ENCODE measurements around the gene CR2.

CR2 gene

GRCh38 chr1:207503950-207504349 lies 49.8 kb downstream of the CR2 start:
- Histone ChIP-seq H3K4me3 (ENCODE audit: low read depth, low read length, poor library complexity, severe bottlenecking) (no peak overlapping the region), H3K9me2 (ENCODE audit: low read depth, low read length) (no peaks in the 10 kb centered on the region), H3K79me2 (ENCODE audit: insufficient read depth, low read length) (no peaks in the 10 kb centered on the region), H3K4me2 (ENCODE audit: low read length) (no peak overlapping the region), H3K9me3 (ENCODE audit: low read length) (no peaks in the 10 kb centered on the region), H2AFZ (ENCODE audit: low read length) (no peak overlapping the region), H3K4me1 (ENCODE audit: insufficient read depth, low read length, severe bottlenecking) (no peaks in the 10 kb centered on the region), H4K20me1 (ENCODE audit: insufficient read depth, low read length) (no peaks in the 10 kb centered on the region), H3K9ac (ENCODE audit: low read length) (no peak overlapping the region), H3F3A (ENCODE audit: insufficient read depth, low read length) (no peaks in the 10 kb centered on the region), H3K27me3 (ENCODE audit: insufficient read depth, low read length) (no peaks in the 10 kb centered on the region), H3K27ac (ENCODE audit: low read depth, low read length, poor library complexity, severe bottlenecking) (no peak overlapping the region), H3K36me3 (ENCODE audit: insufficient read depth, low read length) (no peaks in the 10 kb centered on the region)
- TF ChIP-seq, protein P1, sequence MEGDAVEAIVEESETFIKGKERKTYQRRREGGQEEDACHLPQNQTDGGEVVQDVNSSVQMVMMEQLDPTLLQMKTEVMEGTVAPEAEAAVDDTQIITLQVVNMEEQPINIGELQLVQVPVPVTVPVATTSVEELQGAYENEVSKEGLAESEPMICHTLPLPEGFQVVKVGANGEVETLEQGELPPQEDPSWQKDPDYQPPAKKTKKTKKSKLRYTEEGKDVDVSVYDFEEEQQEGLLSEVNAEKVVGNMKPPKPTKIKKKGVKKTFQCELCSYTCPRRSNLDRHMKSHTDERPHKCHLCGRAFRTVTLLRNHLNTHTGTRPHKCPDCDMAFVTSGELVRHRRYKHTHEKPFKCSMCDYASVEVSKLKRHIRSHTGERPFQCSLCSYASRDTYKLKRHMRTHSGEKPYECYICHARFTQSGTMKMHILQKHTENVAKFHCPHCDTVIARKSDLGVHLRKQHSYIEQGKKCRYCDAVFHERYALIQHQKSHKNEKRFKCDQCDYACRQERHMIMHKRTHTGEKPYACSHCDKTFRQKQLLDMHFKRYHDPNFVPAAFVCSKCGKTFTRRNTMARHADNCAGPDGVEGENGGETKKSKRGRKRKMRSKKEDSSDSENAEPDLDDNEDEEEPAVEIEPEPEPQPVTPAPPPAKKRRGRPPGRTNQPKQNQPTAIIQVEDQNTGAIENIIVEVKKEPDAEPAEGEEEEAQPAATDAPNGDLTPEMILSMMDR (IDR thresholded peaks at IDR 0.05; ENCODE audit: low read length), result no peak
- TF ChIP-seq EZH2 (IDR thresholded peaks at IDR 0.05; ENCODE audit: borderline replicate concordance, low read length), result no peak

DNA sequence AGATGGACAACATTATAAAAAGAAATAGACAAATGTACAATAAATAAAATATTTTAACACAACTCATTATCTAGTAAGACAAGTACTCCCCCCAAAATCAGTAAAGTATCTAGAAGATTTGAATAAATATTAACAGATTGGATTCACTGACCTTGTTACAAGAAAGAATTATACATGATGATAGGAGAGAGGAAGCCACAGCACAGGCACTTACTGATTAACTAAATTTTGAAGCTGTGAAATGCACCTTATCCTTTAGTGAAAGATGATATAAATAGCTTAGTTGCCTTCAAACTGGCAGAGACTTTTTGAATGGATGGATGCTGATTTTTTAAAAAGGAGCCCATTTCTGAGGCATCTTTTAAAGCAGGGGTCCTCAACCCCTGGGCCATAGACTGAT lies 50.3 kb downstream of the CR2 start:
- no peaks in the 10 kb centered on the region for H4K20me1 ChIP-seq (ENCODE audit: insufficient read depth, low read length)
- no peaks in the 10 kb centered on the region for H3K27me3 ChIP-seq (ENCODE audit: insufficient read depth, low read length)
- H3F3A ChIP-seq (ENCODE audit: insufficient read depth, low read length), result no peaks in the 10 kb centered on the region
- no peaks in the 10 kb centered on the region for H3K9me2 ChIP-seq (ENCODE audit: low read depth, low read length)
- no peak overlapping the region for H3K4me2 ChIP-seq (ENCODE audit: low read length)
- H3K36me3 ChIP-seq (ENCODE audit: insufficient read depth, low read length), result no peaks in the 10 kb centered on the region
- H3K79me2 ChIP-seq (ENCODE audit: insufficient read depth, low read length), result no peaks in the 10 kb centered on the region
- no peak overlapping the region for H3K27ac ChIP-seq (ENCODE audit: low read depth, low read length, poor library complexity, severe bottlenecking)
- H3K4me3 ChIP-seq (ENCODE audit: low read depth, low read length, poor library complexity, severe bottlenecking), result no peak overlapping the region
- H2AFZ ChIP-seq (ENCODE audit: low read length), result no peak overlapping the region
- TF ChIP-seq, protein P1 (IDR thresholded peaks at IDR 0.05; ENCODE audit: low read length), result no peak
- TF ChIP-seq EZH2 (IDR thresholded peaks at IDR 0.05; ENCODE audit: borderline replicate concordance, low read length), result no peak
- no peaks in the 10 kb centered on the region for H3K9me3 ChIP-seq (ENCODE audit: low read length)
- H3K9ac ChIP-seq (ENCODE audit: low read length), result no peak overlapping the region
- H3K4me1 ChIP-seq (ENCODE audit: insufficient read depth, low read length, severe bottlenecking), result no peaks in the 10 kb centered on the region

DNA sequence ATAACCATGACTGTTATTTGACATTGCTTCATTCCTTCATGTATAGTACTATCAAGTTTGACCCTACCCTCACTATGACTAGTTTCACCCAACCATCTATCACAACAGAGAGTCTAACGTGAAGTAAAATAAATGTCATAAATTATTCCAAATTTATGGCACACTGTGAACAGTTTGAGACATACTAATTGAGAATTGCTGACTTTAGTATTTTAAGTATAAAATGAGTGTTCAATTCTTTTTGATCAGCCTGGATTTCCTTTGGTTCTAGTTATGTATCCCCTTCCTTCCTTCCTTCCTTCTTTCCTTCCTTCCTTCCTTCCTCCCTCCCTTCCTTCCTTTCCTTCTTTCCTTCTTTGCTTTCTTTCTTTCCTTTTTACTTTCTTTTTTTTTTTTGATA lies 56.3 kb downstream of the CR2 start:
- Histone ChIP-seq H3K27ac (ENCODE audit: low read depth, low read length, poor library complexity, severe bottlenecking) (no peak overlapping the region), H4K20me1 (ENCODE audit: insufficient read depth, low read length) (no peaks in the 10 kb centered on the region), H3K27me3 (ENCODE audit: insufficient read depth, low read length) (no peaks in the 10 kb centered on the region), H3K36me3 (ENCODE audit: insufficient read depth, low read length) (no peaks in the 10 kb centered on the region), H3K4me2 (ENCODE audit: low read length) (no peak overlapping the region), H3K4me1 (ENCODE audit: insufficient read depth, low read length, severe bottlenecking) (no peaks in the 10 kb centered on the region), H3K9ac (ENCODE audit: low read length) (no peak overlapping the region), H3K9me2 (ENCODE audit: low read depth, low read length) (no peaks in the 10 kb centered on the region), H2AFZ (ENCODE audit: low read length) (no peak overlapping the region), H3K9me3 (ENCODE audit: low read length) (no peaks in the 10 kb centered on the region), H3K4me3 (ENCODE audit: low read depth, low read length, poor library complexity, severe bottlenecking) (no peak overlapping the region), H3K79me2 (ENCODE audit: insufficient read depth, low read length) (no peaks in the 10 kb centered on the region), H3F3A (ENCODE audit: insufficient read depth, low read length) (no peaks in the 10 kb centered on the region)
- no peak for TF ChIP-seq EZH2 (IDR thresholded peaks at IDR 0.05; ENCODE audit: borderline replicate concordance, low read length)
- TF ChIP-seq, protein P1 (IDR thresholded peaks at IDR 0.05; ENCODE audit: low read length), result no peak
